Measurements from ENCODE around the gene HLA-DRA.

The HLA-DRA gene

DNA sequence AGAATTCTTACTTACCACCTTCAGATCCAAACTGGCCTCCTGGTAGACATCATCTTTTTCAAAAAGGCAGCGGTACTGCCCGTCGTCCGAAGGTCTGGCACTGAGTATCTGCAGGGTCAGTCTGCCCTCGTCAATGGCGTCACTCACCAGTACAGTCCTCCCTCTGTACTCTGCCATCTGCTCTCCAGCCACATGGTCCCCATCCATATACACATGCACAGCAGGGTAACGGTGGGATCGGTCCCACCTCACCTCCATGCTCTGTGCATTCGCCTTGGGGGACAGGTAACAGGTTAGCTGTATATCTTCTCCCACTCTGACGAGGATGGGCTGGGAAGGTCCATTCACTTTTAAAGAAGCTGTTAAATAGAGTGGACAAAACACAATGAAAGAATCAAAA is 43.7 kb upstream of the HLA-DRA start (continued):
- TF ChIP-seq, protein P1, sequence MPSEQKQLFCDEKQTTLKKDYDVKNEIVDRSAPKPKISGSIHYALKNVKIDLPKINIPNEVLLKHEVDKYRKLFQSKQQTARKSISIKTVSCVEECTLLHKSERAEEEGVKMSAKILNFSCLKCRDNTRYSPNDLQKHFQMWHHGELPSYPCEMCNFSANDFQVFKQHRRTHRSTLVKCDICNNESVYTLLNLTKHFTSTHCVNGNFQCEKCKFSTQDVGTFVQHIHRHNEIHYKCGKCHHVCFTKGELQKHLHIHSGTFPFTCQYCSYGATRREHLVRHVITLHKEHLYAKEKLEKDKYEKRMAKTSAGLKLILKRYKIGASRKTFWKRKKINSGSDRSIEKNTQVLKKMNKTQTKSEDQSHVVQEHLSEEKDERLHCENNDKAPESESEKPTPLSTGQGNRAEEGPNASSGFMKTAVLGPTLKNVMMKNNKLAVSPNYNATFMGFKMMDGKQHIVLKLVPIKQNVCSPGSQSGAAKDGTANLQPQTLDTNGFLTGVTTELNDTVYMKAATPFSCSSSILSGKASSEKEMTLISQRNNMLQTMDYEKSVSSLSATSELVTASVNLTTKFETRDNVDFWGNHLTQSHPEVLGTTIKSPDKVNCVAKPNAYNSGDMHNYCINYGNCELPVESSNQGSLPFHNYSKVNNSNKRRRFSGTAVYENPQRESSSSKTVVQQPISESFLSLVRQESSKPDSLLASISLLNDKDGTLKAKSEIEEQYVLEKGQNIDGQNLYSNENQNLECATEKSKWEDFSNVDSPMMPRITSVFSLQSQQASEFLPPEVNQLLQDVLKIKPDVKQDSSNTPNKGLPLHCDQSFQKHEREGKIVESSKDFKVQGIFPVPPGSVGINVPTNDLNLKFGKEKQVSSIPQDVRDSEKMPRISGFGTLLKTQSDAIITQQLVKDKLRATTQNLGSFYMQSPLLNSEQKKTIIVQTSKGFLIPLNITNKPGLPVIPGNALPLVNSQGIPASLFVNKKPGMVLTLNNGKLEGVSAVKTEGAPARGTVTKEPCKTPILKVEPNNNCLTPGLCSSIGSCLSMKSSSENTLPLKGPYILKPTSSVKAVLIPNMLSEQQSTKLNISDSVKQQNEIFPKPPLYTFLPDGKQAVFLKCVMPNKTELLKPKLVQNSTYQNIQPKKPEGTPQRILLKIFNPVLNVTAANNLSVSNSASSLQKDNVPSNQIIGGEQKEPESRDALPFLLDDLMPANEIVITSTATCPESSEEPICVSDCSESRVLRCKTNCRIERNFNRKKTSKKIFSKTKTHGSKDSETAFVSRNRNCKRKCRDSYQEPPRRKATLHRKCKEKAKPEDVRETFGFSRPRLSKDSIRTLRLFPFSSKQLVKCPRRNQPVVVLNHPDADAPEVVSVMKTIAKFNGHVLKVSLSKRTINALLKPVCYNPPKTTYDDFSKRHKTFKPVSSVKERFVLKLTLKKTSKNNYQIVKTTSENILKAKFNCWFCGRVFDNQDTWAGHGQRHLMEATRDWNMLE (tag by site-specific recombination; conservative IDR thresholded peaks at IDR 0.05; ENCODE audit: low read depth) = no peak

DNA sequence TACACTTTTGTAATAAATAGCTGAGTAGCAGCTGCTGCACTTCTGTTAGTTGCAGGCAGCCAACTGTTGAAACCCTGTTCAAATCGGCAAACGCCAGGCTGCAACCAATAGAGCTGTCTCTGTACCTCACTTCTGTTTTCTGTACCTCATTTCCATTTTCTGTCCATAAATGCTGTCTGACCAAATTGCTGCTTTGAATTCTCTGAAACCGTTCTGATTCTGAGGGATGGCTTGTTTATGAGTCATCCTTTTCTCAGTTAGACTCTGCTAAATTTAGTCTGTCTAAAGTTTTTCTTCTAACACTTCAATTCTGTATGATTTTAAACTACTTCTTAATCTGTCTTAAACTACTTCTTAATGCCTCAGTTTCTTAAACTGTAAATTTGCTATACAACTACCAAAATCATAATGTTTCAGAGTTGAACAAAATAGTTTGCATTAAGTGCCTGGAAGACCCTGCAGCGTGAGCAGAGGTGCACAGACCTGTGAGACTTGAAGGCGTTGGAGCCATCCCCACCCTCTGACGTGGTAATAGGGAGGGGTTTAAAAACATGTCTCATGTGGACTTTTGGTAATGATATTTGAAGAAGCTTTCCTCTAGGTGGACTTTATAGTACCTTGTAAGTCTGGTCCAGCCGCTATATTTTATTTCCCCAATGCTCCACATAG is 42.3 kb upstream of the HLA-DRA start:
- H3K4me1 ChIP-seq (ENCODE audit: control insufficient read depth, insufficient read depth, low read length) = no peaks in the 10 kb centered on the region
- H3K27ac ChIP-seq (ENCODE audit: extremely low read depth, low read depth, low read length) = no peak overlapping the region
- H3K36me3 ChIP-seq (ENCODE audit: control insufficient read depth in 2 of 2, insufficient read depth in 1 of 2, low read length in 2 of 2) = no peaks in the 10 kb centered on the region
- TF ChIP-seq ZNF138 (tag by site-specific recombination; IDR thresholded peaks at IDR 0.05; ENCODE audit: borderline replicate concordance) = no peak
- no peak overlapping the region for H3K4me3 ChIP-seq (ENCODE audit: low read depth, low read length)
- CTCF ChIA-PET = interaction anchor here (0.6 to 4.2 kb wide), 3 partner anchors 16 to 749 kb away, joined by 3 to 28 read pairs (median 4); no protein-coding TSS in a partner anchor
- POLR2A ChIA-PET = no interaction called here
- H3K9me3 ChIP-seq (ENCODE audit: control insufficient read depth, insufficient read depth, low read depth, low read length) = no peaks in the 10 kb centered on the region

DNA sequence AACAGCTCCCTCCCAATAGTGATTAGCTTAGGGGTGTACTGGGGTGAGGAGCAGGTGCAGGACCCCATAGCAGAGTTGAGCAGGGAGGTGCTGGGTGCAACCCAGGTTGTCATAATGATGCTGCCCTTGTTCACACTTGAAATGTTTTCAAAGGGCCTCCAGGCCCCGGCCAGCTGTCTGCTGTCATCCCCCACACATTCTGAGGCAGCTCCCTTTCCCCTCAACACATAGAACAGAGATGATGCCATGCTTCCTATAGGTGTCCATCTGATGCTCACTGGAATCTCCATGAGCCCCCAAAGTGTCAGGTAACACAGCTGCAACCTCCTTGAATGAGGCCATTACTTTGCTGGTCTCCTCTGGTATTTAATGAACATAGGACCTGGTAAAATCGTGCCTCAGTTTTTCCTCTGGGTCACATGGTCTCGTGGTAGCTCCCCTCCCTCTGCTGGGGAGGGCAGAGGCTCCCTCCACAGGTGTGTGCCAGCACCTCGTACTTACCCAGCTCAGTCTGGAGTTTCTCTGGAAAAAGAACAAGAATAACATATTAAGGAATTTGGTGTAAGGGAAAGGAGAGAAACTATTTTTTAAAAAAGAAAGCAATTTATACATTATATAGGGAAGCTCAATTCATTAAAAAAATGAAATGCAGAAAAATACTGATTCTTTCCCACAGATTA is 38.3 kb upstream of the HLA-DRA start:
- no peak for TF ChIP-seq KLF8 (tag by site-specific recombination; IDR thresholded peaks at IDR 0.05)
- no peak for TF ChIP-seq ZNF23 (tag by site-specific recombination; IDR thresholded peaks at IDR 0.05; ENCODE audit: borderline replicate concordance)
- TF ChIP-seq, protein P2, sequence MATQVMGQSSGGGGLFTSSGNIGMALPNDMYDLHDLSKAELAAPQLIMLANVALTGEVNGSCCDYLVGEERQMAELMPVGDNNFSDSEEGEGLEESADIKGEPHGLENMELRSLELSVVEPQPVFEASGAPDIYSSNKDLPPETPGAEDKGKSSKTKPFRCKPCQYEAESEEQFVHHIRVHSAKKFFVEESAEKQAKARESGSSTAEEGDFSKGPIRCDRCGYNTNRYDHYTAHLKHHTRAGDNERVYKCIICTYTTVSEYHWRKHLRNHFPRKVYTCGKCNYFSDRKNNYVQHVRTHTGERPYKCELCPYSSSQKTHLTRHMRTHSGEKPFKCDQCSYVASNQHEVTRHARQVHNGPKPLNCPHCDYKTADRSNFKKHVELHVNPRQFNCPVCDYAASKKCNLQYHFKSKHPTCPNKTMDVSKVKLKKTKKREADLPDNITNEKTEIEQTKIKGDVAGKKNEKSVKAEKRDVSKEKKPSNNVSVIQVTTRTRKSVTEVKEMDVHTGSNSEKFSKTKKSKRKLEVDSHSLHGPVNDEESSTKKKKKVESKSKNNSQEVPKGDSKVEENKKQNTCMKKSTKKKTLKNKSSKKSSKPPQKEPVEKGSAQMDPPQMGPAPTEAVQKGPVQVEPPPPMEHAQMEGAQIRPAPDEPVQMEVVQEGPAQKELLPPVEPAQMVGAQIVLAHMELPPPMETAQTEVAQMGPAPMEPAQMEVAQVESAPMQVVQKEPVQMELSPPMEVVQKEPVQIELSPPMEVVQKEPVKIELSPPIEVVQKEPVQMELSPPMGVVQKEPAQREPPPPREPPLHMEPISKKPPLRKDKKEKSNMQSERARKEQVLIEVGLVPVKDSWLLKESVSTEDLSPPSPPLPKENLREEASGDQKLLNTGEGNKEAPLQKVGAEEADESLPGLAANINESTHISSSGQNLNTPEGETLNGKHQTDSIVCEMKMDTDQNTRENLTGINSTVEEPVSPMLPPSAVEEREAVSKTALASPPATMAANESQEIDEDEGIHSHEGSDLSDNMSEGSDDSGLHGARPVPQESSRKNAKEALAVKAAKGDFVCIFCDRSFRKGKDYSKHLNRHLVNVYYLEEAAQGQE (tag by site-specific recombination; IDR thresholded peaks at IDR 0.05) = no peak
- TF ChIP-seq SP3 (tag by site-specific recombination; IDR thresholded peaks at IDR 0.05) = no peak
- no peak for TF ChIP-seq HOXC10 (CRISPR knock-in tag; IDR thresholded peaks at IDR 0.05)
- 0 out of 2 replicates have a peak, but pooled peaks have one; percentile 13 for TF ChIP-seq SCRT2 (tag by site-specific recombination; IDR thresholded peaks at IDR 0.05)
- TF ChIP-seq ZNF830 (tag by site-specific recombination; IDR thresholded peaks at IDR 0.05; ENCODE audit: low read depth) = no peak
- CTCF ChIA-PET = interaction anchor here (0.6 to 2.1 kb wide), 7 partner anchors 9 to 299 kb away, joined by 3 to 25 read pairs (median 3); no protein-coding TSS in a partner anchor
- POLR2A ChIA-PET = interaction anchor here (0.5 kb wide), 1 partner anchor 186 kb away, joined by 3 read pairs; no protein-coding TSS in a partner anchor

More for the DNA sequence above, 38.3 kb upstream of the HLA-DRA start:
- no peak overlapping the region for H3K27ac ChIP-seq (ENCODE audit: extremely low read depth, low read depth, low read length)
- H3K9me3 ChIP-seq (ENCODE audit: control insufficient read depth, insufficient read depth, low read depth, low read length) = no peaks in the 10 kb centered on the region
- H3K36me3 ChIP-seq (ENCODE audit: control insufficient read depth in 2 of 2, insufficient read depth in 1 of 2, low read length in 2 of 2) = no peaks in the 10 kb centered on the region
- H3K4me1 ChIP-seq (ENCODE audit: control insufficient read depth, insufficient read depth, low read length) = no peaks in the 10 kb centered on the region
- no peak overlapping the region for H3K4me3 ChIP-seq (ENCODE audit: low read depth, low read length)
